GM20431 (cell line): ENCODE results near the gene CHODL.

Experiments used
- in situ Hi-C: fragments of 300-500 bp; cut with MseI, MboI; formaldehyde crosslinking; loops from one replicate; pipeline ENCODE4 v1.15.0; 2020; ENCODE audit warnings: low sequenced_read_pairs; ENCODE audit not compliant: unreplicated experiment

CHODL gene, protein sequence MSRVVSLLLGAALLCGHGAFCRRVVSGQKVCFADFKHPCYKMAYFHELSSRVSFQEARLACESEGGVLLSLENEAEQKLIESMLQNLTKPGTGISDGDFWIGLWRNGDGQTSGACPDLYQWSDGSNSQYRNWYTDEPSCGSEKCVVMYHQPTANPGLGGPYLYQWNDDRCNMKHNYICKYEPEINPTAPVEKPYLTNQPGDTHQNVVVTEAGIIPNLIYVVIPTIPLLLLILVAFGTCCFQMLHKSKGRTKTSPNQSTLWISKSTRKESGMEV

DNA sequence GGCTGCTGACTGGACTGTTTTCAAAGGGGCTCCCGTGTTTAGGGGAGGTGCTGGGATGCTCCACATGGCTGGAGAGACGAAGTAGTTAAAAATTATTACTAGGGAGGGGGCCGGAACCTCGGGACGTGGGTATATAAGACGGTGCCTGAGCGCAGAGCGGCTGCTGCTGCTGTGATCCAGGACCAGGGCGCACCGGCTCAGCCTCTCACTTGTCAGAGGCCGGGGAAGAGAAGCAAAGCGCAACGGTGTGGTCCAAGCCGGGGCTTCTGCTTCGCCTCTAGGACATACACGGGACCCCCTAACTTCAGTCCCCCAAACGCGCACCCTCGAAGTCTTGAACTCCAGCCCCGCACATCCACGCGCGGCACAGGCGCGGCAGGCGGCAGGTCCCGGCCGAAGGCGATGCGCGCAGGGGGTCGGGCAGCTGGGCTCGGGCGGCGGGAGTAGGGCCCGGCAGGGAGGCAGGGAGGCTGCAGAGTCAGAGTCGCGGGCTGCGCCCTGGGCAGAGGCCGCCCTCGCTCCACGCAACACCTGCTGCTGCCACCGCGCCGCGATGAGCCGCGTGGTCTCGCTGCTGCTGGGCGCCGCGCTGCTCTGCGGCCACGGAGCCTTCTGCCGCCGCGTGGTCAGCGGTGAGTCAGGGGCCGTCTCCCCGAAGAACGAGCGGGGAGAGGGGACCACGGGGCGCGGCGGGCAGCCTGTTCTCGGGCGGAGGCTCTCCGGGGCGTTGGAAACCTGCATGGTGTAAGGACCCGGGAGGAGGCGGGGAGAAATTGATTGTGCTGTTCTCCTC is at the start of gene CHODL:
Gene CHODL (plus strand): TSS at position 163 of the 793 bp plus-strand sequence. CDS start 391 bp downstream, at position 554.
- in situ Hi-C loops, result no loop called here

DNA sequence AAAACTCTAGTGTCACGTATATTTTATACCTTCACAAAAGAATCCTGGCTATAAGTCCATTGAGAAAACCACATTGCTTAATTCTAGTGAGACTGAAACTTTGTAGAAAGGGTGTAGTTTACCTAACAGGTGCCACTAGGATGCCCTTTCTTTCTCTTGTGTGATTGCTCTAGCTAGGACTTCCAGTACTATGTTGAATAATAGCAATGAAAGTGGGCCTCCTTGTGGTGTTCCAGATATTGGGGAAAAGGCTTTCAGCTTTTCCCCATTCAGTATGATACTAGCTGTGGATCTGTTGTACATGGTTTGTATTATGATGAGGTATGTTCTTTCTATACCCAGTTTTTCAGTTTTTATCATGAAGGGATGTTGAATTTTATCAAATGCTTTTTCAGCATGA is 39.7 kb upstream of the CHODL start:
- in situ Hi-C loops, result no loop called here

GRCh38 chr21:18218331-18218730 is 26.3 kb upstream of the CHODL start:
- in situ Hi-C loops, result no loop called here

DNA sequence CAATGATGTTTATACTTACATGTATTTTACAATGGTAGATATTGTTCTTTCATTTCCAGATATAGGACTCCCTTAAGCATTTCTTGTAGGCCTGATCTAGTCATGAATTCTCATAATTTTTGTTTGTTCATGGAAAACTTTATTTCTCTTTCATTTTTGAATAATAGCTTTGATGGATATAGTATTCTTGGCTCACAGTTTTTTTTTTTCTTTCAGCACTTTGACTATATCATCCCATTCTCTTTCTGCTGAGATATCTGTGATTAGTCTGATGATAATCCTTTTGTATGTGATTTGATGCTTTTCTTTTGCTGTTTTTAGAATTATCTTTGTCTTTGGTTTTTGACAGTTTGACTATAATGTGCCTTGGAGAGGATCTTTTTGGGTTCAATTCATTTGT is 24.1 kb upstream of the CHODL start:
- in situ Hi-C loops, result no loop called here

DNA sequence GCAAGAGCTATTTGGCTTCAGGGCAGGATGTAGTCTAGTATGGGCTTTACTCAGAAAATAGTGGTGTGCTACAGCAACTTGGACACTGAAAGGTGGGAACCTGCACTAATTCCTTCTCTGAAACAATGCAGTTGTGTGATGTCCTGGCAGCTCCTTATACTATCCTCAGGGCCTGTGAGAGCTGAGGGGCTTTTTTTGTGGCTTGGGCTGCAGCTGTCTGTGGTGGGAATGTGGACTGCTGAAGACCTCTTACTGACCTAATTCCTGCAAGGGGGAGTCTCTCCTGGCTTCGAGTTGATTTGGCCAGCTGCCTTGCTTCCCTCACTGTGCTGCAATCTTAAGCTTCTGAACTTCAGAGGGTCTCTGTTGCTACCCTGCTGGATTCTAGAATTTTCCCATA is 22.3 kb upstream of the CHODL start:
- in situ Hi-C loops, result no loop called here

DNA sequence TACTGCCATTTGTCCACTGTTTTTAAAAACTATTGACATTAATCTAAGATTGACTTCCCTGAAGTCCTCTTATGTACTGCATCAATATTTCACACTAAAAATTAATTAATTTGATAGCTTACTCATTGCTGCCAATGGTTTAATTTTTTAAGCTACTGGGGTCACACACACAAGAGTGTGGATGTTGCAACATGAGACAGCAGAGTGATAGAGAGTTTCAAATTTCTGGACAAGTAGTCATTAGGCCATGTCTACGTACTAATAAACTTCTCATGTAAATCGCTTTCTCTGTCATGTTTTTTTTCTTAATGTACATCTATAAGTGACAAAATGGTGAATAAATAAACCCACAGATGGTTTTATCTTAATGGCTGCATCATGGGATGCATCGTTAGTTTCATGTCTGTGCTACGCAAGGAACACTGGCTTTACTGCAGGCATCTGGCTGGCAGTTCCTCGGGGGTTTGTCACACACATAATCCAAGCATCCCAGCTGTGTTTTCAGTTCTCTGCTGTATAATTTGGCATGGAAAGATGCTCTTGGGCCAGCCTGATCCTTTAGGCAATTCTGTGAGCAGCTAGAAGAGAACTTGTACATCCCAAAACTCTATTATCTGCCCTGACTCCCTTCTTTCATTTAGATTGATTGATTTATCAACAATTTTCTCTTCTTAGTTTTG is 16.4 kb upstream of the CHODL start:
- in situ Hi-C loops, result no loop called here

- in situ Hi-C loops, result no loop called here
Observed at GRCh38 chr21:18235545-18235944, 9.1 kb upstream of the CHODL start.

DNA sequence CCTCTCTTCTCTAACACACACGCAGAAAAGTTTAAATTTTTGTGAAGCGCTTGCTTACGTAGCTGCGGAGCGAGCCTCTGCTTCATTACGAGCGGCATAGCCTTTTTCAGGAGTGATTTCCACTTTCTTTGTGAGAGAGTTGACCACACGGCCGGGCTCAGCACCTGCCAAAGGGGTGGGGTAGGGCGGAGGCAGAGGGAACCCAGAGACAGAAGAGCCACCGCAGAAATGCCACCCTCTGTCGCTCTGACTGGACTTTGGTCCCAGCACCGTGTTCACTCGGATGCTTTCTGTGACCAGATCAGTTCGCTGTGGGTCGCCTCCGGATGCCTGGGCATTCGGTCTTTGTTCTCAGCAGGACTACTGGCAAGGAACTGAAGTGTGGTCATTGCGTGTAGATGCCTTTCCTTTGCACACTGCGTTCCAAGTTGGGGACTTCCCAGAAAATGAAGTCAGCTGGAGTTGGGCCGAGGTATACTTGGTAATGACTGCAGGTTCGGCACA is 883 bp downstream of the CHODL start:
- in situ Hi-C loops, result no loop called here

DNA sequence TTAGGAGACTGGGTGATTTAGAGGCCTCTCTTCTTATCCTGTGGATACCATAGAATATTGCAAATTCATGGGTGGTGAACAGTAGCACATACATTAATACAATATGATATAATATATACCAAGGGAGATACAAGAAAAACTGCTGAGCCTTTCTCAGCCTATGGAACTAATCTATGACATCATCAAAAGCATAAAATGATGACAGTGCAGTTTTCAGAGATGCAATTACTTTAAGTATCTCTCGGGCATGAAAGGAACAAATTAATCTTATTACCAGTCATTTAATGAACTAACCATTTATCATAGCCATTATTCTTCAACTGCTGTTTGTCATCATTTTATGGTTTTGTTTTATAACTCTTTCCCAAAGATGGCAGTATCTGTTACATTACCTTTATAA is 3.5 kb downstream of the CHODL start:
- in situ Hi-C loops, result no loop called here

- in situ Hi-C loops, result no loop called here
Observed at GRCh38 chr21:18249672-18250071, 5.0 kb downstream of the CHODL start.

DNA sequence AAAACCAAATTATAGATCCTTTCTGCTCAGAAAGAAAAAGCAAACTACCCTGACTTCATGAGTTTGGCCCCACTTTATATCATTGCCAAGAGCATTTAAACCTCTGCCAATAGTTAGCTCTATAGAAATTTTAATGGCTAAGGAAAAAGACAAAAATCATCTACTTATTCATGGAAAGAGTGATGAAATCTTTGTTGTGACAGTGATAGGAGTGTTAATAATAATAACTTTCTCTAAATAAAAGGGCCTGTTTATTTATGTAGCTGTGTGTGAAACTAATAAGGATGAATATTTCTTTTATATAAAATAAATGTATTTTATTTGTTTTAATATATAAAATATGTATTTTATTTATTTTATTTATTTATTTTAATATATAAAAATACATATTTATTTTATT is 6.4 kb downstream of the CHODL start:
- in situ Hi-C loops, result no loop called here

GRCh38 chr21:18252256-18252655 is 7.6 kb downstream of the CHODL start:
- in situ Hi-C loops, result no loop called here

DNA sequence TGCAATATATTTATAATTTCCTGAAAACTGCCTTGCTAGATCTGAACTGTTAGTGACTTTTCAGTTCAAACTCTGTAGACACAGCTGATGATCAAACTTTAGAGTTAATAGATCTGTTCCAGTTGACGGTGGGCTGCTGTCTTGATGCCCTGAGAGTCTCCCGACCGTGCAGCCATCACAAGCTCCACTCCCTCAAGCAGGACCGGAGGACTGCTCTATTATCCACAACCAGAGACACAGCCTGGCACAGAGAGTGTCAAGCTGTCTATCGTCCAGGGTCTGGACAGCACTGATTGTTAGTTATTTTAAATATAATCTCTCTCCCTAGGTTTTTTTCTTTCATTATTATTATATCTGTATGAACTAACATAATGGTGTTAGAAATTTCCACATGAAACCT is 8.0 kb downstream of the CHODL start:
- in situ Hi-C loops, result no loop called here

DNA sequence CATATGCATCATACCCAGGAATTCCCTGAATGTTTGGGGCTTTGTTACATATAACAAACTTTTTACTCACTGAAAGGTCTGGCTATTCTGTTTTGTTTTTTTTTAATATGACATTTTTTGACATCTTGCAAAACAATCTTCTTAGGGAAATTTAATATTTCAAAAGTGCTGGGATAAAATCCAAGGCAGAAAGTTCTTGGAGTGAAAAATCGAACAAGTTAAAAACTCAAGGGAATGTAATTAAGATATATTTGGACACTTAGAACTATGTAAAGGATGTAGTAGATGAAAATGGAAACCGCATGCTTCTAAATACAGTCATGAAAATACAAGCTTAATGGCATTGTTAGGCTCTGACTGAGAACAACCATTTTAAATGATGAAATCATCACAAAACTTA is 8.6 kb downstream of the CHODL start:
- in situ Hi-C loops, result no loop called here

- in situ Hi-C loops, result no loop called here
Observed at GRCh38 chr21:18253799-18254198, 9.2 kb downstream of the CHODL start.

- in situ Hi-C loops, result no loop called here
Observed at GRCh38 chr21:18265944-18266343, 21.3 kb downstream of the CHODL start.

GRCh38 chr21:18267496-18267895 is 22.9 kb downstream of the CHODL start:
- in situ Hi-C loops, result no loop called here

DNA sequence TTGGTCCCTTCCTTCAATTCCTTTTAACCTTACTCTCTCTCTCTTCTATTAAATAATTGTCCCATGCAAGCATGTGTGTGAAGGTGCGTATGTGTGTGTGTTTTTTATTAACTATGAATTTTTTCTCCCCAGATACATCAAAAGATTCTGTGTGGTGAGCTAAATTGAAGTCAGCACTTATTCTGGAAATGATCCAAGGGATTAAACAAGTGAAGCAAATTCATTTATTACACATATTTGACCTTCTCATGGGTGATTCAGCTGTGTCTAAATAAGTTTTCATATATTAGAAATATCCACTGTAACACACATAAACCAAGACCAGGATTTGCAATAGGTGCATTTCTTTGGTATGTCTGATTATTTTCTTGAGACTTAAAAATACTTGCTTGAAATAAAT is 24.3 kb downstream of the CHODL start:
- in situ Hi-C loops, result no loop called here

DNA sequence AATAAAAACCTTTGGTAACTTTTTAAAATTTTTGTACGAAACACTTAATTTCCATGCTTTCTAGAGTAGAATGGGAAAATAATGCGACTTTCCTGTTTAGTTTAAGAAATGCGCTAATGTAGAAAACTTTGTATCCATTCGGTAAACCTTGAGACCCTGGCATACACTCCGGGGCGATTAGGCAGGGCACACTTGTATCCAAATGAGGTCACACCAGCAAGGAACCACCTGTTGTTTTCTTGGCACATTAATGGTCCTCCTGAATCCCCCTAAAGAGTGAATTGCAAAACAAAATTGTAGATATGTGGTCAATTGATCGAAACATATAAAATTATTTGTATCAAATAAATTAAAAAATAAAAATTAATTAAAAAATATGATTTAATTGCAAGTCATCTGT is 25.2 kb downstream of the CHODL start:
- in situ Hi-C loops, result no loop called here

DNA sequence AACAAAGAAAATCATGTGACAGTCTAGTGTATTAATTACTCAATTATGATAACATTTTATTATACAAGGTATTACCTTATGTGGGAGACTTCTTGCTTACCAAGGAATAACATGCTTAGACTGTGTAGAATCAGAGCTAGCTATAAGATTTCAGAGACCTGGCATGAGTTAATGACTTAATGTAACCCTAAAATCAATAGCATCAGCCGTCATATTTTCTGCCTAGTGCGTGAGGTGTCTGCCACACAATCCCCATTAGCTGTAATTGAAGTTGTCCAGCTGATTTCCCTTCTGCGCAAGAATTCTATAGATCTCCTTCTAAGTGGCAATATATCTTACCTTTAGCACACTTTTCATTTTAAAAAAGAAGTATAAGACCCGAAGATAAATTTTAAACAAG is 28.8 kb downstream of the CHODL start:
- in situ Hi-C loops, result no loop called here

GRCh38 chr21:18274370-18274769 is 29.7 kb downstream of the CHODL start:
- in situ Hi-C loops, result no loop called here
